OCI-LY3 (cell line): ENCODE measurements around the gene FCN1.

Source experiments
- H2AFZ ChIP-seq: fragments of 200-600, 300-600 bp; shearing (Covaris generic); 2 replicates; pipeline ENCODE4 v1.6.0; 2014; ENCODE audit warnings: antibody characterized with exemption, low read depth, low read length
- H3K27ac ChIP-seq: fragments of 200-600, 300-600 bp; sonication (generic); 2 replicates; pipeline ENCODE4 v1.5.1; 2014; ENCODE audit warnings: mild to moderate bottlenecking, low read length, moderate library complexity, mixed read lengths
- H3K27me3 ChIP-seq: fragments of 200-600, 300-600 bp; sonication (generic); 2 replicates; pipeline ENCODE4 v1.6.1; 2014; ENCODE audit warnings: low read depth, low read length, mixed read lengths
- H3K36me3 ChIP-seq: fragments of 200-600, 300-600 bp; sonication (generic); replicated peaks from 2 replicates; pipeline ENCODE3; 2014; ENCODE audit warnings: low read depth, low read length, mixed read lengths
- H3K4me1 ChIP-seq: fragments of 300-600, 200-600 bp; sonication (generic); 2 replicates; pipeline ENCODE4 v1.6.1; 2014; ENCODE audit warnings: low read length, mixed read lengths
- H3K4me2 ChIP-seq: fragments of 200-600, 300-600 bp; sonication (generic); 2 replicates; pipeline ENCODE4 v1.6.1; 2014; ENCODE audit warnings: low read length, mixed read lengths
- H3K4me3 ChIP-seq: fragments of 300-600, 200-600 bp; sonication (generic); 2 replicates; pipeline ENCODE4 v1.5.1; 2014; ENCODE audit warnings: antibody characterized with exemption, mild to moderate bottlenecking, low read length, moderate library complexity
- H3K79me2 ChIP-seq: fragments of 300-600, 200-600 bp; shearing (Covaris generic); 2 replicates; pipeline ENCODE4 v1.6.1; 2014; ENCODE audit warnings: mild to moderate bottlenecking, low read length, mixed read lengths
- H3K9ac ChIP-seq: fragments of 300-600, 200-600 bp; shearing (Covaris generic); 2 replicates; pipeline ENCODE4 v1.6.0; 2014; ENCODE audit warnings: mild to moderate bottlenecking, low read length, moderate library complexity
- H3K9me3 ChIP-seq: fragments of 200-600, 300-600 bp; shearing (Covaris generic); 2 replicates; pipeline ENCODE4 v1.6.1; 2014; ENCODE audit warnings: low read length, mixed read lengths; ENCODE audit not compliant: insufficient read depth
- H4K20me1 ChIP-seq: fragments of 200-600, 300-600 bp; sonication (generic); 2 replicates; pipeline ENCODE4 v1.6.1; 2016; ENCODE audit warnings: low read length, mixed read lengths; ENCODE audit not compliant: insufficient read depth
- CTCF ChIP-seq: fragments of 200-600, 300-600 bp; sonication (generic); IDR thresholded peaks from 2 replicates; pipeline ENCODE4 v1.5.1; 2014; ENCODE audit warnings: antibody characterized with exemption, low read length, low read depth
- EZH2phosphoT487 ChIP-seq: fragments of 200-600 bp; shearing (Covaris generic); IDR thresholded peaks from 2 replicates; pipeline ENCODE4 v1.6.1; 2018; ENCODE audit warnings: antibody characterized with exemption, mixed run types, low read depth

Gene FCN1

GRCh38 chr9:134955801-134956200 lies 38.1 kb upstream of the FCN1 start:
- Histone ChIP-seq H3K4me3 (no peak overlapping the region), H3K4me1 (no peaks in the 10 kb centered on the region), H3K36me3 (no peaks in the 10 kb centered on the region), H3K27ac (no peak overlapping the region), H3K4me2 (no peak overlapping the region), H3K79me2 (no peaks in the 10 kb centered on the region), H3K9ac (no peak overlapping the region), H3K9me3 (peaks cover 4% of the 10 kb centered on the region; the same call in 1 of the 2 replicates), H3K27me3 (0 out of 2 replicates have a peak, but pooled peaks cover 3% of the 10 kb centered on the region), H2AFZ (no peak overlapping the region), H4K20me1 (no peaks in the 10 kb centered on the region)
- TF ChIP-seq EZH2phosphoT487: no peak
- TF ChIP-seq CTCF: no peak

- Histone ChIP-seq H3K36me3 (no peaks in the 10 kb centered on the region), H3K79me2 (no peaks in the 10 kb centered on the region), H3K27ac (no peak overlapping the region), H3K4me2 (no peak overlapping the region), H3K9ac (no peak overlapping the region), H4K20me1 (no peaks in the 10 kb centered on the region), H2AFZ (no peak overlapping the region), H3K27me3 (0 out of 2 replicates have a peak, but pooled peaks cover 3% of the 10 kb centered on the region), H3K4me3 (no peak overlapping the region), H3K9me3 (peaks cover 4% of the 10 kb centered on the region; the same call in 1 of the 2 replicates), H3K4me1 (no peaks in the 10 kb centered on the region)
- TF ChIP-seq CTCF (no peak), EZH2phosphoT487 (no peak)
Measured at GRCh38 chr9:134955156-134955555, 37.4 kb upstream of the FCN1 start.

GRCh38 chr9:134951994-134952393 lies 34.3 kb upstream of the FCN1 start:
- H3K79me2 ChIP-seq: no peaks in the 10 kb centered on the region

GRCh38 chr9:134951461-134951860 lies 33.7 kb upstream of the FCN1 start:
- no peaks in the 10 kb centered on the region for H3K36me3 ChIP-seq
- no peak overlapping the region for H2AFZ ChIP-seq
- H3K79me2 ChIP-seq: no peaks in the 10 kb centered on the region
- H3K27me3 ChIP-seq: 0 out of 2 replicates have a peak, but pooled peaks cover 3% of the 10 kb centered on the region
- no peak overlapping the region for H3K9ac ChIP-seq
- no peak overlapping the region for H3K4me3 ChIP-seq
- H3K4me1 ChIP-seq: no peaks in the 10 kb centered on the region
- no peaks in the 10 kb centered on the region for H4K20me1 ChIP-seq
- H3K9me3 ChIP-seq: peaks cover 4% of the 10 kb centered on the region; the same call in 1 of the 2 replicates
- H3K27ac ChIP-seq: no peak overlapping the region
- TF ChIP-seq CTCF (no peak), EZH2phosphoT487 (no peak)
- no peak overlapping the region for H3K4me2 ChIP-seq

More at GRCh38 chr9:134951994-134952393, 34.3 kb upstream of the FCN1 start:
- H2AFZ ChIP-seq: no peak overlapping the region
- H3K4me1 ChIP-seq: no peaks in the 10 kb centered on the region
- H3K27me3 ChIP-seq: 0 out of 2 replicates have a peak, but pooled peaks cover 3% of the 10 kb centered on the region
- H3K9me3 ChIP-seq: peaks cover 4% of the 10 kb centered on the region; the same call in 1 of the 2 replicates
- no peak overlapping the region for H3K4me2 ChIP-seq
- no peak for TF ChIP-seq EZH2phosphoT487
- TF ChIP-seq CTCF: no peak
- H3K27ac ChIP-seq: no peak overlapping the region
- no peak overlapping the region for H3K4me3 ChIP-seq
- H4K20me1 ChIP-seq: no peaks in the 10 kb centered on the region
- no peak overlapping the region for H3K9ac ChIP-seq
- no peaks in the 10 kb centered on the region for H3K36me3 ChIP-seq
